ENCODE data around the gene MR1.
"Not testable (repeated sequence)": the region's sequence is repeated elsewhere in the genome, so short reads cannot be mapped to it uniquely, and the experiment has no call there.

Gene MR1

GRCh38 chr1:181032535-181032934, 1.2 kb upstream of the MR1 start:
- DNase-seq, result no peak

- no peak for DNase-seq
These were observed 520 bp upstream of the MR1 start for GRCh38 chr1:181033128-181033798.

GRCh38 chr1:181035210-181035609, 1.4 kb downstream of the MR1 start:
- DNase-seq, result not testable (repeated sequence)

GRCh38 chr1:181036107-181036836, 2.5 kb downstream of the MR1 start:
- DNase-seq, result no peak

GRCh38 chr1:181037386-181037785, 3.6 kb downstream of the MR1 start:
- no peak for DNase-seq

- peak; percentile 14 for DNase-seq
These were observed 4.7 kb downstream of the MR1 start for GRCh38 chr1:181038399-181038873.

- DNase-seq, result no peak
These were observed 6.6 kb downstream of the MR1 start for GRCh38 chr1:181040284-181040865.

- peak; percentile 3 for DNase-seq
These were observed 9.5 kb downstream of the MR1 start for GRCh38 chr1:181043025-181043888.

- no peak for DNase-seq
These were observed 10.7 kb downstream of the MR1 start for GRCh38 chr1:181044449-181044966.

GRCh38 chr1:181045946-181046345, 12.2 kb downstream of the MR1 start:
- DNase-seq, result not testable (repeated sequence)

GRCh38 chr1:181049378-181049777, 15.6 kb downstream of the MR1 start:
- DNase-seq, result no peak

- no peak for DNase-seq
These were observed 17.1 kb downstream of the MR1 start for GRCh38 chr1:181050922-181051321.

GRCh38 chr1:181056560-181056959, 22.8 kb downstream of the MR1 start:
- no peak for DNase-seq

- no peak for DNase-seq
These were observed 23.3 kb downstream of the MR1 start for GRCh38 chr1:181057079-181057478.

GRCh38 chr1:181059435-181059834, 25.7 kb downstream of the MR1 start:
- DNase-seq, result no peak

- DNase-seq, result no peak
These were observed 26.3 kb downstream of the MR1 start for GRCh38 chr1:181060066-181060465.

- not testable (repeated sequence) for DNase-seq
These were observed 27.2 kb downstream of the MR1 start for GRCh38 chr1:181060947-181061346.

- DNase-seq, result no peak
These were observed 27.7 kb downstream of the MR1 start for GRCh38 chr1:181061487-181061886.

GRCh38 chr1:181061891-181062835, 28.4 kb downstream of the MR1 start:
- DNase-seq, result no peak

- no peak for DNase-seq
These were observed 29.1 kb downstream of the MR1 start for GRCh38 chr1:181062836-181063428.

GRCh38 chr1:181064011-181064623, 30.3 kb downstream of the MR1 start:
- DNase-seq, result no peak
